Stimulated activated CD8-positive, alpha-beta memory T cell treated with anti-CD3 and anti-CD28 coated beads, Interleukin-12 subunit alpha, Interleukin-12 subunit beta, amount 100 ng/mL, for 24 hours (primary cell): ENCODE results near the gene ADAD1.

Source experiments
- DNase-seq: peaks from one replicate; pipeline ENCODE4 v3.0.0-alpha.2; 2020; ENCODE audit errors: extremely low read depth

The ADAD1 gene

GRCh38 chr4:122456231-122457116 lies 77.7 kb downstream of the ADAD1 start, which contains the start of gene IL2:
Gene IL2 (minus strand): TSS chr4:122456725. CDS start chr4:122456440, 285 bp downstream.
- DNase-seq, result no peak

DNA sequence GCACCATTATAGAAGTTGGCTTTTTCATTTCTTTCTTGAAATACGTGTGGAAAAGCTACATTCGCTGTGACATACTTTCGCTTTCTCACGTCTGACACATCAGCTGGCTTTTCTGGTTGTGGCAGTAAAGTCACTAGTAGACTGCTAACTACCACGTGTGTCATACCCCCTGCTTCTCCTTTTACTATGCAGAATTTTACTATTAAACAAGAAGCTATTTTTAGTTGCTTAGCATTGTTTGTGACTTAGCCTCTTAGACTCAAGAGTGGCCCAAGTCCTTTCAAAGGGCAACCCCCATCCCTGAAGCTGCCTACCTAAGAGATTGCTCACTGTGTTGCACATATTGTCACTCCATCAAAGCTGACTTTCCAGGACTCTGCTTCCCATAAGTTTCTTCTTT lies 79.8 kb downstream of the ADAD1 start:
- no peak for DNase-seq

- no peak for DNase-seq
These were observed 90.6 kb downstream of the ADAD1 start for GRCh38 chr4:122469457-122469856.

- DNase-seq, result no peak
These were observed 96.4 kb downstream of the ADAD1 start for GRCh38 chr4:122475233-122475632.

DNA sequence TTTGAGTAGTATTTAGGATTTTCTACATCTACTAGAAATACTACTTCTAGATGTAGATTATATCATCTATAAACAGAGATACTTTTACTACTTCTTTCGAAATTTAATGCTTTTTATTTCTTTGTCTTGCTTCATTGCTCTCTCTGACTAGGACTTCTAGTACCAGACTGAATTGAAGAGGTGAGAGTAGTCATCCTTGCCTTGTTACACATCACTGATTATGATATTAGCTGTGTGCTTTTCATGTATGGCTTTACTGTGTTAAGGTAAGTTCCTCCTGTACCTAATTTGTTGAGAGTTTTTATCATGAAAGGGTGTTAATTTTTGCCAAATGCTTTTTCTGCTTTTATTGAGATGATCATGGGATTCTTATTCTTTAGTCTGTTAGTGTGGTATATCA lies 97.3 kb downstream of the ADAD1 start:
- DNase-seq, result no peak

DNA sequence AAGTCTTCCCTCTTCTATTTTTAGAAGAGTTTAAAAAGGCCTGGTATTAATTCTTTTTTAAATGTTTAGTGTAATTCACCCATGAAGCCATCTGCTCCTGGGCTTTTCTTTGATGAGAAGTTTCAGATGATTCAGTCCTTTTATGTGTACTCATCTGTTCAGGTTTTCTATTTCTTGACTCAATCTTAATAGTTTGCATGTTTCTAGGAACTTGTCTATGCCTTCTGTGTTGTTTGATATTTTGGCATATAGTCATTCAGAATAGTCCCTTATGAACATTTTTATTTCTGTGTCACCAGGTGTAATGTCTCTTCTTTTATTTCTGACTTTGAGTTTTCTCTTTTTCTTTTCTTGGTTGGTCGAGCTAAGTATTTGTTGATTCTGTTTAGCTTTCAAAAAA lies 97.9 kb downstream of the ADAD1 start:
- no peak for DNase-seq
